Loucy (cell line): ENCODE results near the gene ACAP2.
A peak's percentile ranks its signal among the peaks of the same experiment; 100 is the strongest.
"Not testable (repeated sequence)": the region's sequence is repeated elsewhere in the genome, so short reads cannot be mapped to it uniquely, and the experiment has no call there.

Experiments
- H2AFZ ChIP-seq: fragments of 200-600 bp; sonication (generic); 2 replicates; pipeline ENCODE4 v1.6.0; 2016; ENCODE audit warnings: antibody characterized with exemption, mild to moderate bottlenecking, low read length, moderate library complexity
- H3F3A ChIP-seq: fragments of 200-600 bp; 2 replicates; pipeline ENCODE4 v1.6.0; 2016; ENCODE audit warnings: antibody characterized with exemption, low read depth, mild to moderate bottlenecking
- H3K27me3 ChIP-seq: fragments of 200-600 bp; sonication (generic); 2 replicates; pipeline ENCODE4 v1.6.1; 2014; ENCODE audit warnings: low read length, mild to moderate bottlenecking; ENCODE audit not compliant: insufficient read depth, poor library complexity, severe bottlenecking
- H3K36me3 ChIP-seq: fragments of 200-600 bp; sonication (generic); 2 replicates; pipeline ENCODE4 v1.6.1; 2016; ENCODE audit warnings: low read length; ENCODE audit not compliant: insufficient read depth
- H3K4me1 ChIP-seq: fragments of 200-600 bp; sonication (generic); 2 replicates; pipeline ENCODE4 v1.5.1; 2014; ENCODE audit warnings: low read length, mild to moderate bottlenecking; ENCODE audit not compliant: insufficient read depth, poor library complexity, severe bottlenecking
- H3K4me2 ChIP-seq: fragments of 200-600 bp; sonication (generic); 2 replicates; pipeline ENCODE4 v1.6.0; 2014; ENCODE audit warnings: antibody characterized with exemption, low read length, low read depth, mild to moderate bottlenecking; ENCODE audit not compliant: poor library complexity, severe bottlenecking
- H3K4me3 ChIP-seq: fragments of 200-600 bp; sonication (generic); 2 replicates; pipeline ENCODE4 v1.5.1; 2014; ENCODE audit warnings: low read length, mild to moderate bottlenecking, mixed read lengths; ENCODE audit not compliant: poor library complexity, severe bottlenecking
- H3K79me2 ChIP-seq: fragments of 200-600 bp; sonication (generic); 2 replicates; pipeline ENCODE4 v1.6.1; 2014; ENCODE audit warnings: low read length; ENCODE audit not compliant: insufficient read depth
- H3K9ac ChIP-seq: fragments of 200-600 bp; sonication (generic); 2 replicates; pipeline ENCODE4 v1.6.0; 2014; ENCODE audit warnings: mild to moderate bottlenecking, low read depth, low read length, moderate library complexity; ENCODE audit not compliant: poor library complexity, severe bottlenecking
- H3K9me2 ChIP-seq: fragments of 200-600 bp; sonication (generic); replicated peaks from 2 replicates; pipeline ENCODE4 v1.6.1; 2016; ENCODE audit warnings: low read depth, low read length, mixed read lengths
- H3K9me3 ChIP-seq: fragments of 200-600 bp; sonication (generic); 2 replicates; pipeline ENCODE4 v1.6.1; 2014; ENCODE audit warnings: mild to moderate bottlenecking, antibody characterized with exemption, low read length, low read depth; ENCODE audit not compliant: insufficient read depth
- H4K20me1 ChIP-seq: fragments of 200-600 bp; sonication (generic); 2 replicates; pipeline ENCODE4 v1.6.0; 2014; ENCODE audit warnings: antibody characterized with exemption, low read length, mild to moderate bottlenecking; ENCODE audit not compliant: insufficient read depth, poor library complexity, severe bottlenecking
- CTCF ChIP-seq: fragments of 200-600 bp; sonication (generic); conservative IDR thresholded peaks from 2 replicates; pipeline ENCODE4 v1.5.1; 2014; ENCODE audit warnings: mild to moderate bottlenecking, antibody characterized with exemption, low read length
- EZH2phosphoT487 ChIP-seq: fragments of 200-600 bp; IDR thresholded peaks from 2 replicates; pipeline ENCODE4 v1.6.1; 2018; ENCODE audit warnings: antibody characterized with exemption, mild to moderate bottlenecking, moderate library complexity, borderline replicate concordance

Gene ACAP2

GRCh38 chr3:195442573-195443390 is at the start of gene ACAP2:
TSS of gene ACAP2 (minus strand) at chr3:195443020. CDS start at chr3:195442847, 173 bp downstream.
- H3K79me2 ChIP-seq, result peaks cover 47% of the 10 kb centered on the region
- no peak for TF ChIP-seq EZH2phosphoT487
- no peak for TF ChIP-seq CTCF
- H3K4me1 ChIP-seq, result peaks cover 40% of the 10 kb centered on the region
- peak within 1 kb of the TSS; percentile 81 for H3K4me3 ChIP-seq
- H3K27me3 ChIP-seq, result no peaks in the 10 kb centered on the region
- H3K9ac ChIP-seq, result peak within 1 kb of the TSS; percentile 83
- H3K4me2 ChIP-seq, result peak within 1 kb of the TSS; percentile 85
- peaks cover 41% of the 10 kb centered on the region for H4K20me1 ChIP-seq
- H3K9me2 ChIP-seq, result no peaks in the 10 kb centered on the region
- no peaks in the 10 kb centered on the region for H3F3A ChIP-seq
- no peaks in the 10 kb centered on the region for H3K9me3 ChIP-seq
- peak within 1 kb of the TSS; percentile 80 for H2AFZ ChIP-seq
- no peaks in the 10 kb centered on the region for H3K36me3 ChIP-seq

GRCh38 chr3:195475614-195476013 is 32.8 kb upstream of the ACAP2 start:
- Histone ChIP-seq H3K27me3 (no peaks in the 10 kb centered on the region), H3K36me3 (no peaks in the 10 kb centered on the region), H3K9me2 (no peaks in the 10 kb centered on the region), H3K79me2 (no peaks in the 10 kb centered on the region), H3K4me2 (no peak overlapping the region), H3K4me3 (no peak overlapping the region), H4K20me1 (no peaks in the 10 kb centered on the region), H3F3A (no peaks in the 10 kb centered on the region), H3K4me1 (no peaks in the 10 kb centered on the region), H3K9ac (no peak overlapping the region), H2AFZ (no peak overlapping the region), H3K9me3 (no peaks in the 10 kb centered on the region)
- TF ChIP-seq EZH2phosphoT487, result no peak
- TF ChIP-seq CTCF, result no peak

- H3K27me3 ChIP-seq, H3K9me2 ChIP-seq, H3K4me1 ChIP-seq, H3K4me3 ChIP-seq, H3K36me3 ChIP-seq, H3K79me2 ChIP-seq, H3K9ac ChIP-seq, H3K9me3 ChIP-seq, H3K4me2 ChIP-seq, H4K20me1 ChIP-seq, H2AFZ ChIP-seq, H3F3A ChIP-seq: not testable (repeated sequence)
These were observed 32.3 kb upstream of the ACAP2 start for GRCh38 chr3:195475116-195475515.

GRCh38 chr3:195468841-195469240 is 26.0 kb upstream of the ACAP2 start:
- H3F3A ChIP-seq, result no peaks in the 10 kb centered on the region
- H3K79me2 ChIP-seq, result no peaks in the 10 kb centered on the region
- H3K4me3 ChIP-seq, result no peak overlapping the region
- no peaks in the 10 kb centered on the region for H3K27me3 ChIP-seq
- no peak overlapping the region for H3K4me2 ChIP-seq
- no peak overlapping the region for H2AFZ ChIP-seq
- H3K36me3 ChIP-seq, result no peaks in the 10 kb centered on the region
- no peak overlapping the region for H3K9ac ChIP-seq
- no peaks in the 10 kb centered on the region for H3K4me1 ChIP-seq
- H3K9me2 ChIP-seq, result no peaks in the 10 kb centered on the region
- no peaks in the 10 kb centered on the region for H4K20me1 ChIP-seq
- no peak for TF ChIP-seq EZH2phosphoT487
- TF ChIP-seq CTCF, result no peak
- H3K9me3 ChIP-seq, result no peaks in the 10 kb centered on the region
